Measurements from ENCODE around the gene LHX1.

The LHX1 gene

DNA sequence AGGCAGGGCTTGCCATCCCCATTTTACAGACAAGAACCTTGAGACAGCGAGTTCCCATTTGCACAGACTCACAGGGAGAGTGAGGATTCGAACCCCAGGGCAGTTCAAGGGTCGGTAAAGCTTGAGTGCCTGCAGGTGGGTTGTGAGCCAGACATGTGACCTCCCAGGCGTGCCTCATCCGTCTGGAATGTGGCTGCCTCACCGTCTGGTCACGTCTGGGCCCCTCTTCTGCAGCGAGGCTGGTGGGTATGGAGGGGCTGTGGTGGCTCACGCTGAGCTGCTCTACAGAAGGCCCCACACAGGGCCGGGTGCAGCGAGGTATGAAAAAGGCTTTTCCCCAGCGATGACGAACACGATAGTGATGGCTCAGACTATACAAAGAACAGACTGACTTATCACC, 35.8 kb upstream of the LHX1 start:
- H3K4me3 ChIP-seq (ENCODE audit: low read length in 2 of 2): no peak overlapping the region

DNA sequence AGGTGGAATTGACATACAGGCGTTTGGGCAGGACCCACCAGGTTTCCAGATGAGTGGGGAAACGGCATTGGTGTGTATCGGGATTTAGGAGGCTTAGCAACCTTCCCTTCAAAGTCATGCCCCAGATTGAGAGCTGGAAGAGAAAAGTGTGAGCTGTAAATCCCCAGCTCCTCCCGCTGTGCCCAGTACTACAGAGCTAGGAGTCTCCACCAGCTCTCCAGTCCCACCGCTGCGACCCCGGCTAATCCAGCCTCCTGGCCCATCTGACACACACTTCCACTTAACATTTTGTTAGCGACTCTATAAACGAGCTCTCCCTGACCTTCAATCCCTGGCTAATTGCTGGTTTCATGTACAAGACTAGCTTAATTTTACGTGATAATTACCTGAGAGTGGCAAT, 29.9 kb upstream of the LHX1 start:
- H3K9ac ChIP-seq (ENCODE audit: low read length in 2 of 2): no peak overlapping the region
- no peaks in the 10 kb centered on the region for H3K4me1 ChIP-seq (ENCODE audit: control insufficient read depth, insufficient read depth, low read length)
- H3K9me3 ChIP-seq (ENCODE audit: control insufficient read depth in 2 of 2, low read length in 2 of 2): no peaks in the 10 kb centered on the region
- no peak overlapping the region for H3K27ac ChIP-seq (ENCODE audit: low read length)
- no peak overlapping the region for H3K4me3 ChIP-seq (ENCODE audit: low read length in 2 of 2)
- no peaks in the 10 kb centered on the region for H3K36me3 ChIP-seq (ENCODE audit: control insufficient read depth in 2 of 2, insufficient read depth in 2 of 2, low read length in 2 of 2)
- H3K27me3 ChIP-seq (ENCODE audit: control insufficient read depth in 1 of 2, insufficient read depth in 2 of 2, low read length in 2 of 2): peaks cover 14 to 18% of the 10 kb centered on the region in 2 donors

More for the DNA sequence above, 35.8 kb upstream of the LHX1 start:
- no peaks in the 10 kb centered on the region for H3K36me3 ChIP-seq (ENCODE audit: control insufficient read depth in 2 of 2, insufficient read depth in 2 of 2, low read length in 2 of 2)
- H3K27me3 ChIP-seq (ENCODE audit: control insufficient read depth in 1 of 2, insufficient read depth in 2 of 2, low read length in 2 of 2): peaks cover 0 to 9% of the 10 kb centered on the region in 2 donors
- no peaks in the 10 kb centered on the region for H3K9me3 ChIP-seq (ENCODE audit: control insufficient read depth in 2 of 2, low read length in 2 of 2)
- no peak overlapping the region for H3K27ac ChIP-seq (ENCODE audit: low read length)
- no peak overlapping the region for H3K9ac ChIP-seq (ENCODE audit: low read length in 2 of 2)
- H3K4me1 ChIP-seq (ENCODE audit: control insufficient read depth, insufficient read depth, low read length): no peaks in the 10 kb centered on the region

DNA sequence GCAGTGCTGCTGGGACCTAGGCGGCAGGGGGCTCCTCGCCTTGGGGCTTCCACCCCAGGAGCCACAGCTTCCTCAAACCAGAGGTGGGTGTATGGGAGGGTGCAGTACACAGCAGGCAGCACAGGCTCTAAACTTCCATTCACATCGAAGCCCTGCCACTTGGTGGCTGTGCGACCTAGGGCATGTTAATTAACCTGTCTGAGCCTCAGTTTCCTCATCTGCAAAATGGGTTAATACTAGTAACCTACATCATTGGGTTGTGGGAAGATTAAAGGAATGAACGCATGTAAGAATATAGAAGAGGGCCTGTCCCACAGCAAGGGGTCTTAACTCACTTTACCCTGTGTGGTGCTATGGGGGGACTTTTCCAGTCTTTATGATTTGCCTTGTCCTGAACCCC, 26.8 kb upstream of the LHX1 start:
- no peak overlapping the region for H3K4me3 ChIP-seq (ENCODE audit: low read length in 2 of 2)
- no peaks in the 10 kb centered on the region for H3K9me3 ChIP-seq (ENCODE audit: control insufficient read depth in 2 of 2, low read length in 2 of 2)
- peaks cover 15 to 22% of the 10 kb centered on the region in 2 donors for H3K27me3 ChIP-seq (ENCODE audit: control insufficient read depth in 1 of 2, insufficient read depth in 2 of 2, low read length in 2 of 2)
- no peak overlapping the region for H3K27ac ChIP-seq (ENCODE audit: low read length)
- no peaks in the 10 kb centered on the region for H3K4me1 ChIP-seq (ENCODE audit: control insufficient read depth, insufficient read depth, low read length)
- H3K9ac ChIP-seq (ENCODE audit: low read length in 2 of 2): no peak overlapping the region
- no peaks in the 10 kb centered on the region for H3K36me3 ChIP-seq (ENCODE audit: control insufficient read depth in 2 of 2, insufficient read depth in 2 of 2, low read length in 2 of 2)

- H3K9me3 ChIP-seq (ENCODE audit: control insufficient read depth in 2 of 2, low read length in 2 of 2): no peaks in the 10 kb centered on the region
Observed at GRCh38 chr17:36911001-36911400, 26.3 kb upstream of the LHX1 start.

DNA sequence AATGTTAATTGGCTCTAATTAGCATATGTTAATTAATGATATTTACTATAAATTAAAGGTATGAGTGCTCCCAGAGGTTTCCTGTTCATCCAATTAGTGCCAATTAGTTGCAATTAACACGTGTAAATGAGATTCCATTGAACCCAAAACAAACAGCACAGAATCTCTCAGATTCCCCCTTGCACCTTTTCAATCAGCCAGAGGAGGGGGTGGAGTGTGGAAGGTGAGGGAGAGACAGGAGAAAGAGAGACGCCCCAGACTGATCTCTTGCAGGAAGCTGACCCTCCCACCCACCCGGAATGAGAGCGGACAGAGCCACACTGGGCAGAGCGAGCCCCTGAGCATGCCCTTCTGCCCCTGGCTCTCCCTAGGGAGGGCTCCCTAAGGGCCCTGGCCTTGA, 24.1 kb upstream of the LHX1 start:
- no peak overlapping the region for H3K27ac ChIP-seq (ENCODE audit: low read length)
- H3K27me3 ChIP-seq (ENCODE audit: control insufficient read depth in 1 of 2, insufficient read depth in 2 of 2, low read length in 2 of 2): peaks cover 15 to 16% of the 10 kb centered on the region in 2 donors
- H3K36me3 ChIP-seq (ENCODE audit: control insufficient read depth in 2 of 2, insufficient read depth in 2 of 2, low read length in 2 of 2): no peaks in the 10 kb centered on the region
- H3K9me3 ChIP-seq (ENCODE audit: control insufficient read depth in 2 of 2, low read length in 2 of 2): no peaks in the 10 kb centered on the region
- no peak overlapping the region for H3K4me3 ChIP-seq (ENCODE audit: low read length in 2 of 2)
- H3K9ac ChIP-seq (ENCODE audit: low read length in 2 of 2): no peak overlapping the region
- no peaks in the 10 kb centered on the region for H3K4me1 ChIP-seq (ENCODE audit: control insufficient read depth, insufficient read depth, low read length)

More at GRCh38 chr17:36911001-36911400, 26.3 kb upstream of the LHX1 start:
- H3K4me1 ChIP-seq (ENCODE audit: control insufficient read depth, insufficient read depth, low read length): no peaks in the 10 kb centered on the region
- H3K36me3 ChIP-seq (ENCODE audit: control insufficient read depth in 2 of 2, insufficient read depth in 2 of 2, low read length in 2 of 2): no peaks in the 10 kb centered on the region
- H3K4me3 ChIP-seq (ENCODE audit: low read length in 2 of 2): no peak overlapping the region
- H3K27ac ChIP-seq (ENCODE audit: low read length): no peak overlapping the region
- H3K27me3 ChIP-seq (ENCODE audit: control insufficient read depth in 1 of 2, insufficient read depth in 2 of 2, low read length in 2 of 2): peaks cover 15 to 22% of the 10 kb centered on the region in 2 donors
- no peak overlapping the region for H3K9ac ChIP-seq (ENCODE audit: low read length in 2 of 2)

- Histone ChIP-seq H3K27me3 (ENCODE audit: control insufficient read depth in 1 of 2, insufficient read depth in 2 of 2, low read length in 2 of 2) (peaks cover 14 to 38% of the 10 kb centered on the region in 2 donors), H3K4me1 (ENCODE audit: control insufficient read depth, insufficient read depth, low read length) (no peaks in the 10 kb centered on the region), H3K4me3 (ENCODE audit: low read length in 2 of 2) (no peak overlapping the region), H3K9ac (ENCODE audit: low read length in 2 of 2) (no peak overlapping the region), H3K36me3 (ENCODE audit: control insufficient read depth in 2 of 2, insufficient read depth in 2 of 2, low read length in 2 of 2) (no peaks in the 10 kb centered on the region), H3K27ac (ENCODE audit: low read length) (no peak overlapping the region), H3K9me3 (ENCODE audit: control insufficient read depth in 2 of 2, low read length in 2 of 2) (no peaks in the 10 kb centered on the region)
Observed at GRCh38 chr17:36918211-36918691, 19.0 kb upstream of the LHX1 start.

GRCh38 chr17:36919407-36919968, 17.8 kb upstream of the LHX1 start:
- H3K4me1 ChIP-seq (ENCODE audit: control insufficient read depth, insufficient read depth, low read length): no peaks in the 10 kb centered on the region
- peaks cover 14 to 44% of the 10 kb centered on the region in 2 donors for H3K27me3 ChIP-seq (ENCODE audit: control insufficient read depth in 1 of 2, insufficient read depth in 2 of 2, low read length in 2 of 2)

GRCh38 chr17:36920032-36921005, 17.0 kb upstream of the LHX1 start:
- no peaks in the 10 kb centered on the region for H3K4me1 ChIP-seq (ENCODE audit: control insufficient read depth, insufficient read depth, low read length)
- no peak overlapping the region for H3K27ac ChIP-seq (ENCODE audit: low read length)
- H3K36me3 ChIP-seq (ENCODE audit: control insufficient read depth in 2 of 2, insufficient read depth in 2 of 2, low read length in 2 of 2): no peaks in the 10 kb centered on the region
- H3K9me3 ChIP-seq (ENCODE audit: control insufficient read depth in 2 of 2, low read length in 2 of 2): no peaks in the 10 kb centered on the region
- H3K4me3 ChIP-seq (ENCODE audit: low read length in 2 of 2): no peak overlapping the region
- H3K9ac ChIP-seq (ENCODE audit: low read length in 2 of 2): no peak overlapping the region
- peaks cover 14 to 47% of the 10 kb centered on the region in 2 donors for H3K27me3 ChIP-seq (ENCODE audit: control insufficient read depth in 1 of 2, insufficient read depth in 2 of 2, low read length in 2 of 2)

More at GRCh38 chr17:36919407-36919968, 17.8 kb upstream of the LHX1 start:
- Histone ChIP-seq H3K4me3 (ENCODE audit: low read length in 2 of 2) (no peak overlapping the region), H3K9me3 (ENCODE audit: control insufficient read depth in 2 of 2, low read length in 2 of 2) (no peaks in the 10 kb centered on the region), H3K9ac (ENCODE audit: low read length in 2 of 2) (no peak overlapping the region), H3K36me3 (ENCODE audit: control insufficient read depth in 2 of 2, insufficient read depth in 2 of 2, low read length in 2 of 2) (no peaks in the 10 kb centered on the region), H3K27ac (ENCODE audit: low read length) (no peak overlapping the region)

DNA sequence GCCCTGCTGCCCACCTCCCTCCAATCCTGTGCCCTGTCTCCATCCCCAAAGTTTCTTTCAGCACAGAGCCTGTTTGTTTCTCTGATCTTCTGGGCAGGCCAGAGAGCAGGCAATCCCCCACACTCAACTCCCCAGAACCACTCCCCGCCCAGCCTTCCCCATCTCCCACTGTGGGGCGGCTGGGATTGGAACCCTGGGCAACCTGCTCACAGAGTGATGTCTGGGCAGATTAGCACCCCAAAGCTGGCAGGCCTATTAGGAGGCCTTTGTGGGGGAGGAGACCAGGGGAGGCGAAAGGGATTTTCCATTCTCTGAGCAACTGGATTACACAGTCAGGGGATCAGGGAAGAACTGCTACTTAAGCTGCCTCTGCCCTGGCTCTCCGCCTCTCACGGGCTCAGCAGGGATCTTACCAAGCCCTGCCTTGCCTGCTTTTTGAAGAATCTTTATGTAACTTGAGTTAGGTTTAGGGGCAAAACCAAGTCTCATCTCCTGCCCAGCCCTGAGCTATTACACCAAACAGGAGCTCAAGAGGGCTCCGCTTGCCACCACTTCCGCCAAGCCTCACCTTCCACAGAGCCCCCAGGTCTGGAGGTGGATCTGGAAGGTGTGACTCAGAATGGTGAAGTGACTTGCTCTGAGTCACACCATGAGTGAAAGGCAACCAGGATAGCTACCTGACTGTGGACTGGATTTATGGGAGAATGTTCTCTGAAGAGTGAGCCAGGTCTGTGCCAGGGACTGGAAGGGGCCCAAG, 16.0 kb upstream of the LHX1 start:
- Histone ChIP-seq H3K9ac (ENCODE audit: low read length in 2 of 2) (no peak overlapping the region), H3K9me3 (ENCODE audit: control insufficient read depth in 2 of 2, low read length in 2 of 2) (no peaks in the 10 kb centered on the region), H3K27ac (ENCODE audit: low read length) (no peak overlapping the region), H3K4me1 (ENCODE audit: control insufficient read depth, insufficient read depth, low read length) (no peaks in the 10 kb centered on the region), H3K4me3 (ENCODE audit: low read length in 2 of 2) (no peak overlapping the region), H3K36me3 (ENCODE audit: control insufficient read depth in 2 of 2, insufficient read depth in 2 of 2, low read length in 2 of 2) (no peaks in the 10 kb centered on the region), H3K27me3 (ENCODE audit: control insufficient read depth in 1 of 2, insufficient read depth in 2 of 2, low read length in 2 of 2) (peaks cover 14 to 52% of the 10 kb centered on the region in 2 donors)

DNA sequence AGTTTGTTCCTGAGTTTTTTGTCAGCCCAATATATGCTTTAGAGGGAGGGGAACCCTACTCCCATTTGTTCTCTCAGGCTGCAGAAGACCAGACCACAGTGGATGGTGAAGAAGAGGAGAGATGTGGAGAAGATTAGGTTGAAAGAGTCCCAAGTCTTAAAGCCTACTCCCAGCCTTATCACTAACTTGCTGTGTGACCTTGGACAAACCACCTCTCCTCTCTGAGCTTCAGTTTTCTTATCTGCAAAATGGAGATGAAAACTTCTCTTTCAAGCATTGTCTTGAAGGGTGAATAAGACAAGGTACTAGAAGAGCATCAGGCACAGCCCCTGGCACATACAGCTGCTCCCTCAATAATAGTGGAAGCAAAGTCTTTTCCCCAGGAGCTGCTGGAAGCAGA, 15.1 kb upstream of the LHX1 start:
- Histone ChIP-seq H3K36me3 (ENCODE audit: control insufficient read depth in 2 of 2, insufficient read depth in 2 of 2, low read length in 2 of 2) (no peaks in the 10 kb centered on the region), H3K4me1 (ENCODE audit: control insufficient read depth, insufficient read depth, low read length) (no peaks in the 10 kb centered on the region), H3K9me3 (ENCODE audit: control insufficient read depth in 2 of 2, low read length in 2 of 2) (no peaks in the 10 kb centered on the region), H3K27ac (ENCODE audit: low read length) (no peak overlapping the region), H3K27me3 (ENCODE audit: control insufficient read depth in 1 of 2, insufficient read depth in 2 of 2, low read length in 2 of 2) (peaks cover 16 to 56% of the 10 kb centered on the region in 2 donors), H3K9ac (ENCODE audit: low read length in 2 of 2) (no peak overlapping the region), H3K4me3 (ENCODE audit: low read length in 2 of 2) (no peak overlapping the region)
